Lower lobe of right lung (tissue), 2 donors: ENCODE data around the gene CPLX1. TPM values are rescaled to one million over a fixed set of nuclear protein-coding genes. Genes with fewer than 3 reads are reported as not detected.

ENCODE experiments used
- ATAC-seq, 2 donors: fragments of 200-7000 bp; cut with Tn5 transposase; one replicate each; pipeline ENCODE4 v1.9.1; 2020 to 2022; ENCODE audit warnings: mild to moderate bottlenecking in 2 of 2, moderate library complexity in 2 of 2
- DNase-seq: peaks from one replicate; pipeline ENCODE4 v3.0.0-alpha.2; 2020
- H3K27ac ChIP-seq: fragments of 200-600 bp; one replicate; pipeline ENCODE4 v1.8.0; 2022
- H3K27me3 ChIP-seq: fragments of 200-600 bp; one replicate; pipeline ENCODE4 v1.8.0; 2022; ENCODE audit warnings: low read depth
- H3K36me3 ChIP-seq: fragments of 200-600 bp; one replicate; pipeline ENCODE4 v1.8.0; 2022; ENCODE audit warnings: mild to moderate bottlenecking
- H3K4me1 ChIP-seq: fragments of 200-600 bp; one replicate; pipeline ENCODE4 v1.8.0; 2022
- H3K4me3 ChIP-seq: fragments of 200-600 bp; one replicate; pipeline ENCODE4 v1.8.0; 2022; ENCODE audit warnings: mild to moderate bottlenecking
- H3K9me3 ChIP-seq: fragments of 200-600 bp; one replicate; pipeline ENCODE4 v1.8.0; 2022
- CTCF ChIP-seq: fragments of 200-600 bp; IDR thresholded peaks from one replicate; pipeline ENCODE4 v1.8.0; 2022; ENCODE audit warnings: antibody characterized with exemption, mild to moderate bottlenecking
- intact Hi-C: fragments of 100-400 bp; cut with DNase I; formaldehyde crosslinking; loops from one replicate; pipeline ENCODE4 v1.11.0; 2022
- total RNA-seq: library from RNA; stranded (reverse); fragmentation: NEBNext Ultra II Directional; extraction: Animal tissue kit (Norgen Biotek cat#: 25700); gene quantifications from one replicate; pipeline ENCODE4 v1.2.1, GENCODE V29; 2021
- donor health status: DM: no; HTN: yes; CAD: no; lungs with severe emphysema.

CPLX1 gene
- total RNA-seq, 1 donor from 2014 or later = 3.9 TPM

GRCh38 chr4:748461-748860 is 77.5 kb downstream of the CPLX1 start:
- DNase-seq = no peak
- no peaks in the 10 kb centered on the region for H3K9me3 ChIP-seq
- TF ChIP-seq CTCF = no peak
- ATAC-seq = no peak
- H3K4me3 ChIP-seq = no peak overlapping the region
- no peak overlapping the region for H3K27ac ChIP-seq
- intact Hi-C loops = no loop called here
- peaks cover 44% of the 10 kb centered on the region for H3K36me3 ChIP-seq
- H3K27me3 ChIP-seq = no peaks in the 10 kb centered on the region
- H3K4me1 ChIP-seq = no peaks in the 10 kb centered on the region

DNA sequence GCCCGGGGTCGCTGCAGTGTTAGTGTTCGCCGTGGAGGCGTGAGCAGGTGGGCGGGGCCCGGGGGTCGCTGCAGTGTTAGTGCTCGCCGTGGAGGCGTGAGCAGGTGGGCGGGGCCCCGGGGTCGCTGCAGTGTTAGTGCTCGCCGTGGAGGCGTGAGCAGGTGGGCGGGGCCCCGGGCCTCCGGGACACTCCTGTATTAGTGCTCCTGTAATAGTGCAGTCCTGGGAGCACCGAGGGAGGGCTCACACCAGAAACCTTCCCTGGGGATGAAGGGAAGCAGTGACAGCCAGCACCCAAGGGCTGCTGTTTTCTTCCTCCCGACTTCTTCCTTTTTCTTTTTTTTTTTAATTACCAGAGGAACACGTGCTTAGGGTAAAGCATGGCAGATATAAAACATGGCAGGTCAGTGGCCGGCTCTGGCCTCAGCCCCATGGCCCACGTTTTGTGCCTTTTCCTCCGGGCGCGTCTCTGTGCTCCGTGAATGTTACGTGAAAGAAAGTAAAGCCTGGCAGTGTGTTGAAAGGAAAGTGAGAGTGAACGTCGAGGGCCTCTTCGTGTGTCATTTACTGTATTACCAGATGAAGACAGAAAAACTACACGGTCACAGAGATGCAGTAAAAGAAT is 78.3 kb downstream of the CPLX1 start:
- peaks cover 37% of the 10 kb centered on the region for H3K36me3 ChIP-seq

DNA sequence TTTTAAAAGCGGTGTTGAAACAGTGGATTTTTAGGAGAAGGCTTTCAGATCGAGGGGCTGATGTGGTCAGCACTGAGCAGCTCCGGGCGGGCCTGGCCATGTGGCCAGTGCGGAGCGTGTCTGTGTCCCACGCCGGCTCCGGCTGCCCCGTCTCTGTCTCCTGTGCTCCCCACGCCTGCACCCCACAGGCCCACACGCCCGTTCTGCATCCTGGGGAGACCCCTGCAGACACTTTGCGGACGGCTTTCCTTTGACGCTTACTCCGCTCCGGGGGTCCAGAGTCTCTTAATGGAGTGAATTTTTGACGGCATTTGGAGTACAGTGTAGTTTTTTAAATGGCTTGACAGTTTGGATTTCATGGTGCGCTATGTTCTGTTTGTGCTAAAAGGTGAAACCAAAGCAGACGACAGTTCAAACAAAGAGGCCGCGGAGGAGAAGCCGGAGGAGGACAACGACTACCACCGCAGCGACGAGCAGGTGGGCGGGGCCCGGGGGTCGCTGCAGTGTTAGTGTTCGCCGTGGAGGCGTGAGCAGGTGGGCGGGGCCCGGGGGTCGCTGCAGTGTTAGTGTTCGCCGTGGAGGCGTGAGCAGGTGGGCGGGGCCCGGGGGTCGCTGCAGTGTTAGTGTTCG is 81.6 kb downstream of the CPLX1 start:
- no peaks in the 10 kb centered on the region for H3K9me3 ChIP-seq
- no peak overlapping the region for H3K27ac ChIP-seq
- H3K4me1 ChIP-seq = no peaks in the 10 kb centered on the region
- no peaks in the 10 kb centered on the region for H3K27me3 ChIP-seq
- DNase-seq = no peak
- no peak overlapping the region for H3K4me3 ChIP-seq
- peak; percentile 23 to 39 for ATAC-seq
- peaks cover 39% of the 10 kb centered on the region for H3K36me3 ChIP-seq
- no peak for TF ChIP-seq CTCF
- intact Hi-C loops = no loop called here

More for the DNA sequence above, 78.3 kb downstream of the CPLX1 start:
- Histone ChIP-seq H3K27me3 (no peaks in the 10 kb centered on the region), H3K4me1 (no peaks in the 10 kb centered on the region), H3K27ac (no peak overlapping the region), H3K9me3 (no peaks in the 10 kb centered on the region), H3K4me3 (no peak overlapping the region)
- ATAC-seq = no peak
- TF ChIP-seq CTCF = no peak
- peak; percentile 19 for DNase-seq
- intact Hi-C loops = no loop called here

GRCh38 chr4:743463-744211 is 82.3 kb downstream of the CPLX1 start:
- intact Hi-C loops = no loop called here
- no peak overlapping the region for H3K4me3 ChIP-seq
- no peaks in the 10 kb centered on the region for H3K27me3 ChIP-seq
- H3K36me3 ChIP-seq = peaks cover 40% of the 10 kb centered on the region
- DNase-seq = no peak
- H3K27ac ChIP-seq = no peak overlapping the region
- no peaks in the 10 kb centered on the region for H3K9me3 ChIP-seq
- ATAC-seq = peak in 1 of 2 donors; percentile 40
- no peaks in the 10 kb centered on the region for H3K4me1 ChIP-seq
- no peak for TF ChIP-seq CTCF

- Histone ChIP-seq H3K27me3 (no peaks in the 10 kb centered on the region), H3K9me3 (no peaks in the 10 kb centered on the region), H3K4me1 (no peaks in the 10 kb centered on the region), H3K4me3 (no peak overlapping the region), H3K36me3 (peaks cover 40% of the 10 kb centered on the region), H3K27ac (no peak overlapping the region)
- ATAC-seq (peak; percentile 87 to 93), DNase-seq (peak; percentile 78)
- intact Hi-C loops = no loop called here
- peak; percentile 90 for TF ChIP-seq CTCF
Observed at GRCh38 chr4:742742-743311, 83.1 kb downstream of the CPLX1 start.
